Measurements from ENCODE around the gene FKBP10. TPM values are rescaled to one million over a fixed set of nuclear protein-coding genes. Genes with fewer than 3 reads are reported as not detected.

Gene FKBP10
- total and polyA plus RNA-seq, 10 of the 15 experiments (the other 5 are each of a cell fraction or from before 2014, with no cell fraction given) = 0.02 to 4.7 (median 1.8) TPM

- intact Hi-C loops (cut with micrococcal nuclease; ENCODE audit: unreplicated experiment) (no loop called here), in situ Hi-C loops (cut with MboI) (no loop called here)
- ChIA-PET POLR2A (interaction anchor here (0.6 kb wide), 1 partner anchor 54 kb away, joined by 3 read pairs; no protein-coding TSS in a partner anchor), SMC1A (ENCODE audit: uncharacterized antibody, unreplicated experiment) (interaction anchor here (1.3 kb wide), 1 partner anchor 20 kb away, joined by 3 read pairs; no protein-coding TSS in a partner anchor), RAD21 (ENCODE audit: unreplicated experiment) (no interaction called here), CTCF (no interaction called here)
- Histone ChIP-seq H4K20me1 (ENCODE audit: control insufficient read depth, insufficient read depth) (no peaks in the 10 kb centered on the region), H3K27ac (ENCODE audit: control insufficient read depth, insufficient read depth) (no peak overlapping the region), H3K9me3 (replicated peaks; ENCODE audit: control insufficient read depth, insufficient read depth, low read length) (no peaks in the 10 kb centered on the region), H3K79me2 (ENCODE audit: control insufficient read depth, insufficient read depth, low read length) (no peaks in the 10 kb centered on the region), H3K4me3 (no peak overlapping the region), H3K9ac (ENCODE audit: control insufficient read depth, insufficient read depth, low read length) (no peak overlapping the region), H3K36me3 (ENCODE audit: control insufficient read depth in 2 of 2, insufficient read depth in 2 of 2, low read length in 1 of 2) (no peaks in the 10 kb centered on the region), H3K4me2 (ENCODE audit: control insufficient read depth, insufficient read depth) (no peak overlapping the region), H3K27me3 (replicated peaks in 1 of 2; ENCODE audit: control insufficient read depth in 2 of 2, insufficient read depth in 2 of 2, low read length in 1 of 2) (peaks cover 0 to 6% of the 10 kb centered on the region in 2 experiments; a peak in 2 of 4 replicates), H2AFZ (ENCODE audit: control insufficient read depth, low read depth, low read length) (no peak overlapping the region), H3K4me1 (ENCODE audit: control insufficient read depth, insufficient read depth, low read length) (peaks cover 13% of the 10 kb centered on the region)
- no peak for FAIRE-seq
- no peak for TF ChIP-seq CREM (IDR thresholded peaks at IDR 0.05; ENCODE audit: low read depth)
- no peak for TF ChIP-seq EP300 (IDR thresholded peaks at IDR 0.05; ENCODE audit: borderline replicate concordance in 1 of 2, control insufficient read depth in 1 of 2, low read depth in 2 of 2, low read length in 2 of 2)
- TF ChIP-seq USF1 (IDR thresholded peaks at IDR 0.05; ENCODE audit: borderline replicate concordance, extremely low read length, insufficient read depth, low read depth, low read length) = no peak
- no peak for TF ChIP-seq EZH2 (IDR thresholded peaks at IDR 0.05; ENCODE audit: borderline replicate concordance, control insufficient read depth, low read depth, low read length)
- no peak for TF ChIP-seq ATF7 (IDR thresholded peaks at IDR 0.05; ENCODE audit: low read depth)
- TF ChIP-seq BCLAF1 (IDR thresholded peaks at IDR 0.05) = no peak
- TF ChIP-seq NRF1 (conservative IDR thresholded peaks at IDR 0.05; ENCODE audit: low read depth, low read length) = no peak
- TF ChIP-seq SUPT20H (IDR thresholded peaks at IDR 0.05; ENCODE audit: borderline replicate concordance, control insufficient read depth, low read depth, low read length) = no peak
- TF ChIP-seq STAT3 (IDR thresholded peaks at IDR 0.05; ENCODE audit: low read depth, low read length) = no peak
- TF ChIP-seq HCFC1 (IDR thresholded peaks at IDR 0.05; ENCODE audit: low read length) = no peak
- DNase-seq (ENCODE audit: low read depth, low spot score) = no peak
- WGBS (ENCODE audit: insufficient coverage, insufficient replicate concordance, low lambda C conversion rate, missing lambda C conversion rate) = 21% methylated on average over 13 of the region's 13 CpGs
- no TSS peak for BruUV-seq (replicated peaks)
- ATAC-seq = no peak
These were observed 31.2 kb upstream of the FKBP10 start for GRCh38 chr17:41781404-41782110.

Measured in GM12878 (cell line).